ENCODE results near the gene SRRM2.
A peak's percentile ranks its signal among the peaks of the same experiment; 100 is the strongest.

The SRRM2 gene

GRCh38 chr16:2773188-2773968 is 20.9 kb downstream of the SRRM2 start:
- H3K4me3 ChIP-seq: no peak overlapping the region
- no peak overlapping the region for H3K27ac ChIP-seq

GRCh38 chr16:2774161-2774891 is 21.9 kb downstream of the SRRM2 start:
- no peak overlapping the region for H3K27ac ChIP-seq
- H3K4me3 ChIP-seq: no peak overlapping the region

- Histone ChIP-seq H3K27ac (peak overlapping the region in 2 of 21 experiments; percentile 87 to 100), H3K4me3 (no peak overlapping the region)
Measured at GRCh38 chr16:2775131-2775716, 22.8 kb downstream of the SRRM2 start.

GRCh38 chr16:2775765-2776499 is 23.5 kb downstream of the SRRM2 start:
- Histone ChIP-seq H3K4me3 (peak overlapping the region; percentile 67 to 98 (median 94)), H3K27ac (peak overlapping the region in 15 of 21 experiments; percentile 76 to 100 (median 91))

GRCh38 chr16:2776500-2777139 is 24.2 kb downstream of the SRRM2 start:
- H3K27ac ChIP-seq: peak overlapping the region; percentile 12 to 100 (median 87)
- peak overlapping the region; percentile 67 to 98 (median 94) for H3K4me3 ChIP-seq

- Histone ChIP-seq H3K27ac (peak within 1 kb of the TSS; percentile 94 to 100 (median 100)), H3K4me3 (peak within 1 kb of the TSS; percentile 84 to 98 (median 95))
Measured at GRCh38 chr16:2777231-2777902, 24.9 kb downstream of the SRRM2 start, which contains the start of gene ELOB. Gene ELOB, minus strand, starts transcription at chr16:2777280. Its CDS starts 41 bp downstream, at chr16:2777239.

GRCh38 chr16:2777903-2778629 is 25.6 kb downstream of the SRRM2 start:
- peak overlapping the region; percentile 94 to 100 (median 100) for H3K27ac ChIP-seq

GRCh38 chr16:2778630-2778958 is 26.2 kb downstream of the SRRM2 start:
- H3K27ac ChIP-seq: peak overlapping the region in 20 of 21 experiments; percentile 94 to 100 (median 100)
- peak overlapping the region; percentile 84 to 98 (median 95) for H3K4me3 ChIP-seq

More at GRCh38 chr16:2777903-2778629, 25.6 kb downstream of the SRRM2 start:
- peak overlapping the region; percentile 84 to 98 (median 95) for H3K4me3 ChIP-seq

- Histone ChIP-seq H3K4me3 (no peak overlapping the region), H3K27ac (peak overlapping the region in 3 of 21 experiments; percentile 100)
Measured at GRCh38 chr16:2779151-2779920, 26.9 kb downstream of the SRRM2 start.

GRCh38 chr16:2779978-2780898 is 27.8 kb downstream of the SRRM2 start:
- H3K27ac ChIP-seq: no peak overlapping the region

GRCh38 chr16:2782583-2783351 is 30.3 kb downstream of the SRRM2 start:
- Histone ChIP-seq H3K4me3 (no peak overlapping the region), H3K27ac (no peak overlapping the region)

More at GRCh38 chr16:2779978-2780898, 27.8 kb downstream of the SRRM2 start:
- H3K4me3 ChIP-seq: no peak overlapping the region

GRCh38 chr16:2783581-2784357 is 31.3 kb downstream of the SRRM2 start:
- Histone ChIP-seq H3K4me3 (no peak overlapping the region), H3K27ac (no peak overlapping the region)

- Histone ChIP-seq H3K27ac (no peak overlapping the region), H3K4me3 (peak overlapping the region in 4 of 7 experiments; percentile 22 to 42 (median 24))
Measured at GRCh38 chr16:2784358-2785100, 32.1 kb downstream of the SRRM2 start.

All from skin epidermis (tissue), 12 donors.